ENCODE measurements around the gene ALPK1. TPM values are rescaled to one million over a fixed set of nuclear protein-coding genes. Genes with fewer than 3 reads are reported as not detected.
"Not testable (repeated sequence)": the region's sequence is repeated elsewhere in the genome, so short reads cannot be mapped to it uniquely, and the experiment has no call there.

ALPK1 gene
- 4.0 TPM for total RNA-seq
- long read RNA-seq, partial matches to known transcripts = 0 of 4 reads
- long read RNA-seq, other reads (novel, unspliced or antisense) = 4 of 4 reads

DNA sequence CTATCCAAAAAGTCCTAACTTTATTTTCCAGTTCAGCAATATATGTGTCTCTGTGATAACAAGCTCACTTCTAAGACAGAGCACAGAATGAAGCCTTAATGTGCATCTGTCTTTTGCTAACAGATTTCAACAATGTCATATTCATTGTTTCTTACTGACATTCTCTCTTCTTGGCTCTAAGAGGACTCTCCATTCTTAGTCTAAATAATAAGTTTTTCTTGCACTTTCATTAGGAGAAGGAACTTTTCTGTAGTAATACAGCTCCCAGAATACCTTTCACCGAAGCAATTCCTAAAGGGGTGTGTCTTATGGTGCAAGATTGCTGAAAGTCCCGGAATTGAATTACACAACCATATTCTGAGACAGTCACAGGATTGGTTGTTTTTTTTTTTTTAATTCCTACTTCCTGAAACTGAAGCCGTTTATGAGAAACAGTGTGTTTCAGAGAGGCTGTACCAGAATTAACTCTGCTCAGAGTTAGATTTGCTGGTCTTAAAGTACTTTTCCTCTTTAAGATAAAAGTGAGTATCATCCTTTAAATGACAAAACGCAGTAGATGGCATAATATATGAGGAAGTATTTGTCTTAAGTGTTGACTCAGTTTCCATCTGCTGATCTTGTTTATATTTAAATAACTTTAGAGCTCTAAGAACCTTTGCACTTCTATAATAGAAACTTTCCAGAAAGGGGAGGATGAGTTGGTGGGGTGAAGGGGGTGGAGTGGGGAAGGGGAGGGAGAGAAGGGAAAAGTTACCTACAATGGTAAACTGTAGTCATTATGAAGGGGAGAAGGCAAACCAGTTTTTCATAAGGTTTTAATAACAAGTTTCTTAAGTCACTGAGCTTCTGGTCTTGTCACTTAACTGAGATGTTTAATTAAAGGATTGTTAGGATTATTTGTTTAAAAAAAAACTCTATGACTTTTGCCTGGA lies at the start of gene ALPK1:
TSS of gene ALPK1 (plus strand) at position 421 of the 932 bp plus-strand sequence.
- no peak for DNase-seq
- intact Hi-C loops (cut with DNase I) = no loop called here
- peak; percentile 98 for ATAC-seq (ENCODE audit: poor library complexity)

DNA sequence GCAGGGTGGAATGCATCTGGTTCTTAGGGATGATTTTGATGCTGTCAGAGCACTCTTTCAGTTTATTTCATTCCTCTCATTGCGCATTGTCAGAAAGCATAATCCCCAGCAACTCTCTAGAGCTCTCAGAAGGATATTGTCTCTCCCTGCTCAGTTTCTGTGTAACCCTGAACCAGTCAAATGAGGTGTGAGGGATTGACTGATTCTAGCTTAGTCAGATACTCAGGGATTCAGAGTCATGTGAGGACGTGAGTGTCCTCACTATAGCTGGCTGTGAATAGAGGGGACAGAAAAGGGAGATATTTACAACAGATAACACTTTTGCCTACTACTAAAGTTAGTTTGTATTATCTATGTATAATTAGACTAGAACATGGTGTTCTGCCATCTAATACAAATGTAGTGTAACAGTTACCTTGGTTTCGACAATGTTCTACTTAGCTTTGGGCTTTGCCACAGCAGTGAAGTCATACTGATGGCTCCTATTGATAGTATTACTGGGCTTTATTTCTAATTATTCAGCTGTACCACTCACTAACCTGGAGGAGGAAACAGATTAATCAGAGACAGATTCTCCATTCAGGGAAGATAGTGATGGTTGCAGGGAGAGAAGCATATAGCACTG lies 46.0 kb upstream of the ALPK1 start:
- ATAC-seq (ENCODE audit: poor library complexity) (peak; percentile 58), DNase-seq (no peak)
- intact Hi-C loops (cut with DNase I) = no loop called here

DNA sequence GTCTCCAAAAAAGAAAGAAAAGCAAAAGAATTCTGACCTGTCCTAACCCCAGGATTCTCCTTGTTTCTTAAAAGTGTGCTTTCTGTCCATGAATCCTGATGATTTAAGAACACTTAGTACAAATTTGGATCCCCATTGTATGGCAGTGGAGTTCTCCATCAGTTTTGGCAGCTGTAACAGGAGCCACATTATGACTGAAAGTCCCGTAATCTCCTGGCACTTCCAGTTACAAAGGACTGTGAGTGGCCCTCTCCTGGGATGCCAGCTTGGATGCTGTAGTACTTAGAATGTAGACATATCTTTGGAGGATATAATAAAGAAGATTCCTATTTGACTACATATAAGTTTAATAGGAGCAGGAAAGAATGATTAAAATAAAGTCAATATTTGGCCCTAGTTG lies 44.9 kb upstream of the ALPK1 start:
- ATAC-seq (ENCODE audit: poor library complexity) (peak; percentile 52), DNase-seq (no peak)
- intact Hi-C loops (cut with DNase I) = no loop called here

DNA sequence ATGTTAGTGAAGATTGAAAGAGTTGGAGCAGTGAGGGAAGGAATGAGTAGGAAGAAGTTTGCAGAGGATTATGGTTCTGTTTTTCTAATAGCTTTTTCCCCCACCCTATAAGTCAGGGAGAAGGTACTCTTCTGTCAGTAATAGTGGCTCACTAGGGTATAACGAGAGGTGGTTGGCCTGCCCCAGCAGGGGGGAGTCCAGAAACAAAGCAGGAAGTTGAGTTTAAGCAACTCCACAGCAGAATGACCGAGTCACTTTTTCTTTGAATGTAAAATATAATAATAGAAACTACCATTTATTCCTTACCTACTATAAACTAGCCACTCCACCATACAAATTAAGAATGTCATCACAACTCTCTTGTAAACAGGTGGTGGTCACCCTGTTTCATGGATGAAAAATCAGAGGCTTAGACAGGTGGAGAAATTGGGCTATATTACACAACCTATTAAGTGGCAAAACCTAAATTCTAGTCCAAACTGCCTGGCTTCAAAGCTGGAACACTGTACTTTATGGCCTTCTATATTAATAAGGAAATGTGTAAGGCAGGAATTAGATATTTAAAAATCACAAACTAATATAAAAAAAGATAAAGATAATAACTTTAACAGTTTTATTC lies 43.7 kb upstream of the ALPK1 start:
- intact Hi-C loops (cut with DNase I) = no loop called here
- ATAC-seq (ENCODE audit: poor library complexity) = no peak
- no peak for DNase-seq

DNA sequence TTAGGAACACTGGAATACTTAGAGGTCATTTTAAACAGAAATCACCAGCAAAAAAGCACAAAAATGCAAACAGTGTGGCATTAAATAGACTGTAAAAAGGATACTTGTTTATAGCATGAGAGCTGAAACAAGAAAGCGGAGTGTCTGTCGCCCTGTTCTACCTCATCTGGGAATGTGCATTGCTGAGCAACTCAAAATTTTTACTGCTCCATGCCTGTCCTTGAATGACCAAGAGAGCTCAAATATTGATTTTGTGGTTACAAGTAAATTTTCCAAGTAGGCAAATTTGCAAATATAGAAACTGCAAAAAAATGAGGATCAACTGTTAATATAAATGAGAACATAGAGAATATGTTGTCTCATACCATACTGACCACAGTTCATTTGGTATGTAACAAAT lies 40.1 kb upstream of the ALPK1 start:
- ATAC-seq (ENCODE audit: poor library complexity) = no peak
- intact Hi-C loops (cut with DNase I) = no loop called here
- DNase-seq = no peak

DNA sequence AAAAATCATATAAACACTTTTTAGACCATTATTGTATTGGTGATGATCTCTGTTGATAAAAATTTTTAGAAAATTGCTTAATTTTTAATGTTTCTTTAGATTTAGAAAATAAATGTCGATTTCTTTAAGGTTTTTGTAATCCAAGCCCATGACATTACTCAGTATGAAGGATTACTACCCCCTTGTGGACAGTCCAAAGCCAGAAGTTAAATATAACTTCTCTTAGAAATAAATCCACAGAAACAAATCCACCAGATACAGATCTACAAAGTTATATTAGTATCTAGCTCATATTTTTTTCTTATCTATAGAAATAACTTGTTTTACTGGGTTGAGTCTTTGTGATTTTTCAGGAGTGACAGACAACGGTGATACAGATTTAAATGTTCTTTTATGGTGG lies 30.3 kb upstream of the ALPK1 start:
- no peak for DNase-seq
- intact Hi-C loops (cut with DNase I) = no loop called here
- ATAC-seq (ENCODE audit: poor library complexity) = peak; percentile 71

DNA sequence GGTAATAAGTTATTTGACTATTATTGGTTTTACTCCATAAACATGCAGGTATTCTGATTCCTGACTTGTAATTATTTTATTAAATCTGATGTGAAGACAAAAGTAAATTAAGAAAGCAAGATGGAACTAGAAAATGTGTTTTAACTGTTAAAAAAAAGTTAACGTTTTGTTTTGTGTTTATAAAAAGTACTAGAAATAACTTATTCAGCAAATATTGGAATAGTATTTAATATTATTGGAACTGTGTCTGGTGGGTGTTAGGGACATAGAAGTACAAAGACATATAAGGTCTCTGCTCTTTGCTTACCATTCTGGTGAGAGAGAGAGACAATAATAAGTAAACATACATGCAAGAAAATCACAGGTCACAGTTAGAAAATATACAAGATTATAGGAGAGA lies 27.1 kb upstream of the ALPK1 start:
- intact Hi-C loops (cut with DNase I) = no loop called here
- ATAC-seq (ENCODE audit: poor library complexity) (no peak), DNase-seq (no peak)

DNA sequence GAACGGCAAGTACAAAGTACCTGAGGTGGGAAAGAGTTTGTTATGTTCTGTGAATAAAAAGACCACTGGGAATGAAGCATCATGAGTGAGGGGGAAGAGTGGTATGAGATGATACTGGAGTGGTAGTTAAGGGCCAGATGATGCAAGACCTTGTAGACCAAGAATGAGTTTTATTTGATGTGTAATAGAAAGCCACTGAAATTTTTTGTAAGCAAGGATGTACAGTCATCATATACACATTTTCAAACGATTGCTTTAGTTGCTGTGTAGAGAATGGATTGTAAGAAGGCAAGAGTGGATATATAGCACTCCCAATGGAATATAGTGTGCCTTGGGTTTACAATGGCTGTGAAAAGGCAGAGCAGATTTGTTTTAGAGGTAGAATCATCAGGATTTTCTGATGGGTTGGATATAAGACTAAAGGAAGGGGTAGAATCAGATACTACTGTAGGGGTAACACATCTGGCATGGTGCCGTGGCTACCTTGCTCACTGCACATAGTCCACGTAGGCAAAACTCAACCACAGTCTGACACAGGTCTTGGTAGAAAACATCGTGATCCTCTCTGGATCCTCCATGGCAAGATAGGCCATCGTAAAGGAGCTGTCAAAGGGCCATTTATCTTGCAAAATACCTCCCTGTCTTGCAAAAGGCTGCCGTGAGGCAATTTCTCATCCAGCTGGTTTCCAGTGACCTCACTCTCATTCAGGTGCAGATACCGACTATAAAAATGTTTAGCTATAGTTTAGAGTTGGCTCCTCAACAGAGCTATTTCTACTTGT lies 26.3 kb upstream of the ALPK1 start:
- DNase-seq (no peak), ATAC-seq (ENCODE audit: poor library complexity) (no peak)
- intact Hi-C loops (cut with DNase I) = no loop called here

DNA sequence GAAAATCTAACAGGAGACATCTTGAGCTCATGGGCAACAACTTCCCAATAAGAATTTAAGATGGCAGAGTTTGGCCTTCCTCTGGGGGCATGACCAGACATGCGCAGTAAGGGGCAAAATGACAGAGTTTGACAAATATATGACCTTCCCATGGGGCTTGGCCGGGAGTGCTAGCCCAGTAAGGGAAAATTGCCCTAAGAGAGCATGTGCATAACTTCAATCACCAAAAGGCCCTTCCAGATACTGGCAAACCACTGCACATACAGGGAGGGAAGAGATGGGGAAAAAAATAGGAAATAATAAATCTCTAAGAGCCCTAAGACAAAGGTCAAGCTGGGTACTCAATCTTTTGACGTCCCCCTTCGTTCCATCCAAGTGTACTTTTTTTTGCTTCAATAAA lies 24.9 kb upstream of the ALPK1 start:
- ATAC-seq (ENCODE audit: poor library complexity) = no peak
- intact Hi-C loops (cut with DNase I) = no loop called here
- DNase-seq = no peak

DNA sequence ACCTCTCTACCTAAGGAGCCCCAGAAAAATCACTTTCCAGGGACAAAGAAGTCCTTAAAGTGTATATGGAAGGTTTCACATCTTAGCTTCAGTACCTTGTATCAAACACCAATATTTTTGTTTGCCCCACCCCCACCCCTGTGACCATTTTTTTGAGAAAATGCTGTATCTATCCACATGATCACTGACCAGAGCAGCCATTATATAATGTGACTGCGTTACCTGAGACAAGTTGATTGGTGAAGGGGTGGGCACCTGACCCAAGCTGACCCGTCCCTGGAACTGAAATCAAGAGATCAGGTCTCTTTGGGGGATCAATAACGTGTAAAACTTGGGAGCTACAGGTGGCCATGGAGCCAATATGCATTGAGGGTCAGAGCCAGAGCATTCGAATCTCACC lies 22.2 kb upstream of the ALPK1 start:
- DNase-seq = no peak
- intact Hi-C loops (cut with DNase I) = no loop called here
- no peak for ATAC-seq (ENCODE audit: poor library complexity)

DNA sequence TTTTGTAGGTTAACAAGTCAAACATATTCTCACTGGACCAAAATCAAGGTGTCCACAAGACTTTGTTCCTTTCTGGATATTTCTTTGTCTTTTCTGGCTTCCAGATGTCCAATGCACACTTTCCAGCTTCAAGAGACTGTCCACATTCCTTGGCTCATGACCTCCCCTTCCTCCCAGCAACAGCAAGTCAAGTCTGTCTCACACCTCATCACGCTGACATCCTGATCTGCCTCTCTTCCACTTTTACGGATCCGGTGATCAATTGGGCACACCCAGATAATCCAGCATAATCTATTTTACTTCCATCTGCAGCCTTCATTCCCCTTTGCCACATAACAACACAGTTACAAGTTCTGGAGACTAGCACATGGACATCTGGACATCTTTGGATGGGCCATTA lies 21.1 kb upstream of the ALPK1 start:
- DNase-seq = no peak
- ATAC-seq (ENCODE audit: poor library complexity) = no peak
- intact Hi-C loops (cut with DNase I) = no loop called here

DNA sequence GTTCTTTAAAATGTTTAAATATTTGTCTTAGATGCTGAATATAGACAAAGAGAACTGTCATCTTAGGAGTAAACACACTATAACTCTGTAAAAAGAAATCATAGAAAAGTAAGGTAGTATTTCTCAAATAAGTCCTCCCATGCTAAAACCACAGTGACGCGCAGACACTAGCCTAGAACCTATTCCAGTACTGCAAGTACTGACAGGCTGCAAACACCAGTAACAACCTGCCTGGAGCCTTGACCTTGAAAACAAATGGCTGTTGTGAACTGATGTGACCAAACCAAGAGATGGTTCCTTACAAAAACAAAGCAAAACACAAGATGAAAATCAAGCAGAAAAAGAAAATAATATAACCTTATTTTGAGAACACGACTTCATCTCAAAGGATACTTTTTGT lies 19.9 kb upstream of the ALPK1 start:
- intact Hi-C loops (cut with DNase I) = no loop called here
- ATAC-seq (ENCODE audit: poor library complexity) (no peak), DNase-seq (no peak)

DNA sequence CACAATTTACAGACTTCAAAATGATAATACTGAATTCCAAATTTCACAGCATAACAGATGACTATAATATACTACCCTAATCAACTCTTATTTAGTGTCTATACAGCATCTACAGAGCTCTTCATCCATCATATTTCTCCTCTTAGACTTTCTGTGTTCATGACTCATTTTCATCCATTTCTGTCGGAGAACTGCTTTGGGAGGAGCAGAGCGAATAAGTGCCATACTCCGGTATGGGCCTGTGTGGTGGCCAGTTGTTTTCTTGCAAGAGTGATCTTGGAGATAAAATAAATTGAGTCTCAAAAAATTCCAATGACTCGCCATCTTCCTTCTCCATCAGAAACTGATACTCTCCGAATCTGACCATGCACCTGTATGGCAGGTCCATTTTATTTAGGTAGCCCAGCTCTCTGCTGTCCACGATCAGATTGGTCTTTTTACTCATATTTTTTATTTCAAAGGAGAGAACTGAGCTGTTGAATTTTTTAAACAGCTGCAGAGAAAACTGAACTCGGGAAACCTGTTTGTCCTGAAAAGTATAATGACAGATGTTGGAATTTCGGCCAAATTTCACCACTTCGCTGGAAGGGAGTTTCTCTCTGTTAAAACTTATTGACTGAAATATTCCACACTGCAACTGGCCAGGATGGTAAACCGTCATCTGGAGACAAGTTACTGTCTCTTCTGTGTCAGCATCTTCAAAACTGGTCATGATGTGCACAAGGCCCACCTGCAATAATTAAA lies 19.3 kb upstream of the ALPK1 start:
- ATAC-seq (ENCODE audit: poor library complexity) (no peak), DNase-seq (no peak)
- intact Hi-C loops (cut with DNase I) = no loop called here

DNA sequence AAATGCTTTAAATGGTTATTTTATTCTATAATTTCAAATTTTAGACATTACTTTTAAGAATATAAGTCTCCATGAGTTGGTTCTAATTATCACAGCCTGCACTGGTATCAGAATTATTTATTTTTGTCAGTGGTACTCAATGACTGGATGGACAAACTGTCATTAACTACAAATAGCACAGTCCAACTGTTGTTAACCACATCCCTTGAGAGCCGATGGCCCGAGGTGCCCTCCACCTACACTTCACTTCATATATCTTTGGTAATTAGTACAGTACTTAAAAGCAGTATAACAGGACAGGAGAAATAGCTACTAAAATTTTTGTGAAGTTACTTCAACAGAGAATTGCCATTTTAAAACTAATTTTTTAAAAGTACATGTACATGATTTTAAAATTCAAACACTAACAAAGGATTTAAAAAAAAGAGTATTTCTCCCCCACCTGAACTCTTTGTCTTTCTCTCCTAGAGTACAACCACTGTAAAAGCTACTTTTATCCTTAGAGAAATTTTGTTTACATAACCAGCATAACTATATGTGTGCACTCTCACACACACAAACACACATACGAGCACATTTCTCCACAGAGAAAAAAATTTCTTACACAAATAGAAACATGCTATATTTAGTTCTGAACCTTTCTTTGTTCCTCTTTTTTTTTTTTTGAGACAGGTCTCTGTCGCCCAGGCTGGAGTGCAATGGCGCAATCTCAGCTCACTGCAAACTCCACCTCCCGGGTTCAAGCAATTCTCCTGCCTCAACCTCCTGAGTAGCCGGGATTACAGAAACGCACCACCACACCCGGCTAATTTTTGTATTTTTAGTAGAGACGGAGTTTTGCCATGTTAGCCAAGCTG lies 17.9 kb upstream of the ALPK1 start:
- ATAC-seq (ENCODE audit: poor library complexity) (peak; percentile 80), DNase-seq (peak; percentile 54)
- intact Hi-C loops (cut with DNase I) = no loop called here

DNA sequence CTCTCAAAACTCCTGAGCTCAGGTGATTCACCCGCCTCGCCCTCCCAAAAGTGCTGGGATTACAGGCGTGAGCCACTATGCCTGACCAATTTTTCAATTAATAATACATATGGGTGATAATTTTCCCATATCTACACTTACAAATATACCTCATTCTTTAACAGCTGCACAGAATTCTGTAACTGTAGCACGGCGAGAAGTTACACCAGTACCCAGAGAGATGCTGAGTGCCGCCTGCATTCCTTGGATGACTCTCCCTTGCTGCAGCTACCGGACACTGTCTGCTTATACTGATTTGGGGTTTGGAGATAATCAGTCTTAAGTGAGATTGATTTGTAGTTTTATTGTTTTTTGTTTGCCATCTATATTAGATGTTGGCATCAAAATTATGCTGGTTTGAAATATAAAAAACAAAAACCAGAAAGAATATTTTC lies 17.3 kb upstream of the ALPK1 start:
- ATAC-seq (ENCODE audit: poor library complexity) (peak; percentile 61), DNase-seq (no peak)
- intact Hi-C loops (cut with DNase I) = no loop called here

DNA sequence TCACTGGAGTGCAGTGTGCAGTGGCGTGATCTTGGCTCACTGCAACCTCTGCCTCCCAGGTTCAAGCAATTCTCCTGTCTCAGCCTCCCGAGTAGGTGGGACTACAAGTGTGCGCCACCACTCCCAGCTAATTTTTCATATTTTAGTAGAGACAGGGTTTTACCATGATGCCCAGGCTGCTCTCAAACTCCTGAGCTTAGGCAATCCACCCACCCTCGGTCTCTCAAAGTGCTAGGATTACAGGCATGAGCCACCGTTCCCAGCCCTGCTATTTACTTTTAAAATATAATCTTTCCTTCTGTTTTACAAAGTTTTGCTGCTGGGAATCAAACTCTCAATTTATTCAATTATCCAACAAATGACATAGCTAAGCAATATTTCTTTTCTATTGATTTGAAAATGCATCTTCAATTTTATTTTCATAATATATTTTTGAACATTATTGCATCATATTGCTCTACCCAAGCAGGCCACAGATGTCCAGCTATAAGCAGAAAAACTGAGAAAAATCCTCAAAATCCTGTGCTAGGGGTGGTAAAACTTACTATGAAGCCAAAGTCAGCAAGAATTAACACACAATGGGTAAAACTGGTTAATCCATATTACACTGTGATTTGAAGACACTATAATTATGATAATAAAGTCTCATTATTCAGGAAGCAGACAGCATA lies 16.6 kb upstream of the ALPK1 start:
- intact Hi-C loops (cut with DNase I) = no loop called here
- no peak for ATAC-seq (ENCODE audit: poor library complexity)

DNA sequence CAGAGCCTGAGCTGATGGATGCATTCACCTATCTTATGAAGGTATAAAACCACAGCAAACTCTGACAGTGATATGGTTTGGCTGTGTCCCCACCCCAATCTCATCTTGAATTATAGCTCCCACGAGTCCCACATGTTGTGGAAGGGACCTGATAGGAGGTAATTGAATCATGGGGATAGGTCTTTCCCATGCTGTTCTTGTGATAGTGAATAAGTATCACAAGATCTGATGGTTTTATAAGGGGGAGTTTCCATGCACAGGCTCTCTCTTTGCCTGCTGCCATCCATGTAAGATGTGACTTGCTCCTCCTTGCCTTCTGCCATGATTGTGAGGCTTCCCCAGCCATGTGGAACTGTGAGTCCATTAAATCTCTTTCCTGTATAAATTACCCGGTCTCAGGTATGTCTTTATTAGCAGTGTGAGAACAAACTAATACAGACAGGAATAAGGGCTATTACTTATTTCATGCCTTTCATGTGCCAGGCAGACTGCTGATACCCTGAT lies 15.2 kb upstream of the ALPK1 start:
- DNase-seq; intact Hi-C loops (cut with DNase I); ATAC-seq (ENCODE audit: poor library complexity): not testable (repeated sequence)

More for the DNA sequence above, 16.6 kb upstream of the ALPK1 start:
- no peak for DNase-seq
